Endothelial cell of umbilical vein (primary cell): ENCODE results near the gene RTN3.

Experiments used
- EZH2 ChIP-seq: IDR thresholded peaks from 2 replicates; pipeline ENCODE4 v1.6.1; 2012; ENCODE audit warnings: borderline replicate concordance, low read depth, mild to moderate bottlenecking, moderate library complexity, low read length, inconsistent platforms; ENCODE audit not compliant: severe bottlenecking
- FOS ChIP-seq: IDR thresholded peaks from 2 replicates; pipeline ENCODE4 v1.6.1; 2011; ENCODE audit warnings: mild to moderate bottlenecking, low read length, moderate library complexity, borderline replicate concordance; ENCODE audit not compliant: insufficient read depth
- GATA2 ChIP-seq: IDR thresholded peaks from 2 replicates; pipeline ENCODE4 v1.7.0; 2011; ENCODE audit warnings: low read depth, mild to moderate bottlenecking, moderate library complexity, mixed read lengths, low read length; ENCODE audit not compliant: insufficient read length, insufficient read depth
- JUN ChIP-seq: IDR thresholded peaks from 2 replicates; pipeline ENCODE4 v1.6.1; 2011; ENCODE audit warnings: borderline replicate concordance, low read depth; ENCODE audit not compliant: insufficient read length, insufficient read depth
- MYC ChIP-seq: IDR thresholded peaks from one replicate; pipeline ENCODE4 v1.6.1; 2011; ENCODE audit warnings: mild to moderate bottlenecking, low read depth, low read length
- POLR2A ChIP-seq: IDR thresholded peaks from 2 replicates; pipeline ENCODE4 v1.6.1; 2012; ENCODE audit warnings: low read depth, mild to moderate bottlenecking, control low read depth, low read length
- POLR2AphosphoS5 ChIP-seq: IDR thresholded peaks from 2 replicates; pipeline ENCODE4 v1.6.1; 2012; ENCODE audit warnings: low read depth, mild to moderate bottlenecking, control low read depth, low read length, moderate library complexity; ENCODE audit not compliant: insufficient read depth
- TF ChIP-seq, protein P1 (sequence below), 2 donors: IDR thresholded peaks; 1 replicate in 1 of 2; 2 replicates in 1 of 2; pipeline ENCODE4 v1.5.1; 2011; ENCODE audit warnings: low read length in 2 of 2, mild to moderate bottlenecking in 2 of 2, moderate library complexity in 2 of 2, control low read depth in 1 of 2, inconsistent platforms in 1 of 2, low read depth in 1 of 2; ENCODE audit not compliant: insufficient read depth in 1 of 2; ENCODE audit errors: extremely low read depth in 1 of 2
- TF ChIP-seq, protein P2 (sequence below): IDR thresholded peaks from 2 replicates; pipeline ENCODE4 v1.6.1; 2011; ENCODE audit not compliant: insufficient read depth, insufficient read length

DNA sequence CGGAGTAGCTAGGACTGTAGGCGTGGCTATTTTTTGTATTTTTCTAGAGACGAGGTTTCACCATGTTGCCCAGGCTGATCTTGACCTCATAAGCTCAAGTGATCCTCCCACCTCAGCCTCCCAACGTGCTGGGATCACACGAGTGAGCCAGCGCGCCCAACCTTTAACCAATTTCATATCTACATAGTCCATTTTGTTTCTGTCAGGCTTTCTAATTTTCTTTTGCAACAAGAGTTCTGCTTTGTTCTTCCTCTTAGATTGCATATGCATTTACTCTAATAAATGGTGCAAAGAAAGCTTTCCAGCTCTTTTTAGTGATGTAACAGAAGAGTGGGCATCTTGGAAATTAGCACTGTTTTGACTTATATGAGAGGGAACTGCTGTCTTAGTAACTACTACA, 13.3 kb downstream of the RTN3 start:
- TF ChIP-seq POLR2A: no peak
- TF ChIP-seq, protein P1, sequence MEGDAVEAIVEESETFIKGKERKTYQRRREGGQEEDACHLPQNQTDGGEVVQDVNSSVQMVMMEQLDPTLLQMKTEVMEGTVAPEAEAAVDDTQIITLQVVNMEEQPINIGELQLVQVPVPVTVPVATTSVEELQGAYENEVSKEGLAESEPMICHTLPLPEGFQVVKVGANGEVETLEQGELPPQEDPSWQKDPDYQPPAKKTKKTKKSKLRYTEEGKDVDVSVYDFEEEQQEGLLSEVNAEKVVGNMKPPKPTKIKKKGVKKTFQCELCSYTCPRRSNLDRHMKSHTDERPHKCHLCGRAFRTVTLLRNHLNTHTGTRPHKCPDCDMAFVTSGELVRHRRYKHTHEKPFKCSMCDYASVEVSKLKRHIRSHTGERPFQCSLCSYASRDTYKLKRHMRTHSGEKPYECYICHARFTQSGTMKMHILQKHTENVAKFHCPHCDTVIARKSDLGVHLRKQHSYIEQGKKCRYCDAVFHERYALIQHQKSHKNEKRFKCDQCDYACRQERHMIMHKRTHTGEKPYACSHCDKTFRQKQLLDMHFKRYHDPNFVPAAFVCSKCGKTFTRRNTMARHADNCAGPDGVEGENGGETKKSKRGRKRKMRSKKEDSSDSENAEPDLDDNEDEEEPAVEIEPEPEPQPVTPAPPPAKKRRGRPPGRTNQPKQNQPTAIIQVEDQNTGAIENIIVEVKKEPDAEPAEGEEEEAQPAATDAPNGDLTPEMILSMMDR (IDR thresholded peaks at IDR 0.05; ENCODE audit: extremely low read depth in 1 of 2, insufficient read depth in 1 of 2, low read depth in 1 of 2, low read length in 2 of 2): no peak
- TF ChIP-seq MYC: no peak
- TF ChIP-seq EZH2: no peak
- no peak for TF ChIP-seq POLR2AphosphoS5
- TF ChIP-seq, protein P2, sequence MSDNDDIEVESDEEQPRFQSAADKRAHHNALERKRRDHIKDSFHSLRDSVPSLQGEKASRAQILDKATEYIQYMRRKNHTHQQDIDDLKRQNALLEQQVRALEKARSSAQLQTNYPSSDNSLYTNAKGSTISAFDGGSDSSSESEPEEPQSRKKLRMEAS: no peak
- TF ChIP-seq FOS: no peak
- TF ChIP-seq GATA2: no peak
- no peak for TF ChIP-seq JUN
